CD4-positive, alpha-beta T cell treated with Interleukin-17A for 1 hour (primary cell): ENCODE data around the gene AREL1.

Source experiments
- DNase-seq: peaks from one replicate; pipeline ENCODE4 v3.0.0-alpha.2; 2020

AREL1 gene

GRCh38 chr14:74658535-74659131 is 54.2 kb downstream of the AREL1 start:
- no peak for DNase-seq

DNA sequence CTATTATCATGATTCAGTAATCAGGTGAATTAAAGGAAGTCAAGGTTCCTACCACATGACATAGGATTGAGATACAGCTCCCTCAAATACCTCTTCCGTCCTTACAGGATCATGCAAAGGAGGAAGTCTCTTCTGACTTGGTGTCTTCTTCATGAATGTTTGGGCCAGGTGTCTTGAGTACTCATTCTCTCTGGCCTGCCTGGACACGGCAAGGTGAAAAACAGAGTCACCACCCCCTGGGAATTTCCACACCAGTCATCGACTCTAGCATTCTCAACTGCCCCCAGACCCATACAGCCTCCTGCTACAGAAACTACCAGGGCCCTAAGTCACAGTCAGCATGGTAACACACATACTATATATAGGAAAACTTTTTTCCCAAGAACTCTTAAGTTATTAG is 55.9 kb downstream of the AREL1 start:
- DNase-seq = no peak

- no peak for DNase-seq
These were observed 57.1 kb downstream of the AREL1 start for GRCh38 chr14:74655599-74656395.

DNA sequence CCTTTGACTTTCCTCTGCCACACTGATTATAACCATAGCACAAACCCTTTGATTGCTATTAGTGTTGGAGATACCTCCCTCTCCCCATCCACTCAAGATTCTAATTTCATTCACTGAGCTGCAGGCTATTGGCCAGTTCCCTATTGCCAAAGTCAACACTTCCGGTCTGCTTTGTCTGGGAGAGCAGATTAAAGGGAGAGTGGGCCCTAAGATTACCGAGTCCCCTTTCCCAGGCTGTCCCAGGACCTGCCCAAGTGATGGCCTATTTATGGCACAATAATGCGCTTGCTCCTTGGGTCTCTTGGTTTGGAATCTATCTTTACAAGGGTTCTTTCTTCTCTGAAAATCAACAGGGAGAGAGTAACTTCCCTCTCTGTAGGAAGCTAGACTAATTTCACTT is 57.9 kb downstream of the AREL1 start:
- DNase-seq = no peak

DNA sequence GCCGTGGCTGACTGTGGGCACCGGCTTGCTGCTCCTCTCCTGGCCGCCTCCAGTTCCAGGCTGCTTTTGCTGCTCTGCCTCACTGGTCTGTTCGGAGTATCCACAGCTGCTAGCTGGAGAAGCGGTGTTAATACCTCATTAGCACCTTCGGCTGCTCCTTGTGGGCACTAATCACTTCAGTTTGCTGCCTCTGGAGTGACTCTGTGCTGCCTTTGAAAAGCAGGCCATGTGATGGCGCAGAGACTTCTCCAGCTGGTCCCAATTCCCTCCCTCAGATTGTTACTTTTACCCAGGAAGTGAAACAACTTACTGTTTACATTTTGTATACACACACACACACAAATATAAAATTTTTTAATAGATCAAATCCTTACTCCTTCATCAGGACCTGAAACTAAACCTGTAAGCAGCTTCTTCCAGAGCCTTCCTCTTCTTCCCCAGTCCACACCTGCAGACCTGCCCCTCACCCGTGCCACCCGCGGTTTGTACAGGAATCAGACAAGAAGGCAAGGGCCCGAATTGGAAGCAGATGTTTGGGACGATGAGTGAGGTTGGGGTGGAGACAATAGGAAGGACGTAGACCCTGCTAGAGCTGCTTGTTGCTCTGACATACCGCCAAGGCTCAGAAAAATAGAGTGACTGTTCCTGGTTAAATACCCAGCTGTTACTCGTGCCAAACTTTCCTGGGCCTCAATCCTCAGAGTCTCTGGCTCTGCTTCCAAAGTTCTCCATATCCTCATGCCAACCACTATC is 59.3 kb downstream of the AREL1 start:
- DNase-seq = no peak

GRCh38 chr14:74652541-74652940 is 60.3 kb downstream of the AREL1 start:
- DNase-seq = no peak

- DNase-seq = no peak
These were observed 61.8 kb downstream of the AREL1 start for GRCh38 chr14:74650927-74651686.

DNA sequence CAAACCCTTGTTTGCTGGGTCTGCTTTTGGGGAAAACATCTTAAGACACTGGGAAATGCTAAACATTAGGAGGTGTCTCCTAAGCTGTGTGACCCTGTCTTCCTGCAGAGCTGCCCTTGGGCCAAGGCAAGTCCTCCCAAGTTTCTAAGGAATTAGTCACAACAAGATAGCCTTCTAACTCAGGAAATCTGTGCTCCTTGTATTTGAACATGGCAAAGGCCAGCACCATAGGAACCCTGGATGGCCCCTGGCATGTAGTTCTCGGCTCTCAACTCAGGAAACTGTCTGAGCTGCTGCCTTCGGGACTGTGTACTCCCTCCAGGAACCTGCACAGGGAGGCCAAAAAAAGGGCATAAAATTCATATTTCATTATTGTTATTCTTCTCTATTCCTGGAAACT is 63.2 kb downstream of the AREL1 start:
- no peak for DNase-seq

DNA sequence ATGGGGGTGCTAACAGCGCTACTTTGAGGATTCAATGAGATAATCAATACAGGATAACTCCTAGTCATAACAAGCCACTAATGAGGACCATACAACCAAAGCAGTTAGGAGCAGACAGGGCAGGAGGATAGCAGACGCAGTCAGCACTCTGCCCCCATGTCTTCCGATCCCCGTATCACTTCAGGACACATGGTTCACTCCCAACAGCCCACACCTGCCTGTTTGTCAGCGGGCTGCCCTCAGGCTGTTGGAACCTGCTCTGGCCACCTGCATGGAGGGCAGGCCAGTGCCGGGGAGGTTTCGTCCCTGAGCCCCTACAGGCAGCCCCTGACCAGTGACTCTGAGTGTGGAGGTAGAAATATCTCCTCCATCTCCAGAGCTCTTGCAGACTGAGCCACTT is 63.7 kb downstream of the AREL1 start:
- no peak for DNase-seq

DNA sequence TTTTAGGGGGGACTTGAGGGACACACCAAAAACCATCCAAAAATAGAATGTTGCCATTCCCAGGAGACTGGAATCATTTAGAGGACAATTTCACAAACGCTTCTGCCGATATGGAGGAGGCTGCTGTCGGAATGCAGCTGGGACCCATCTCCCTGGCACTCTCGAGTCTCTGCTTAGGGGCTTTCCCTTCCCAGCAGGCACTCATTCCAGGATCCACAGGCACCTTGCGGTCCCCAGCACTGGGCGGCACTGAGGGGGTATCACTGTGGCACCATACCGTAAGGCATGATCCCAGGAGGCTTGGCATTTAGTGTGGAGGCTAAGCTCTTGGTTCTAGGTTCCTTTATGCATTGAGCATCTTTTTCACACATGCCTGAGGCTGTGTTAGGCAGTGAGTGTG is 64.3 kb downstream of the AREL1 start:
- DNase-seq = no peak

DNA sequence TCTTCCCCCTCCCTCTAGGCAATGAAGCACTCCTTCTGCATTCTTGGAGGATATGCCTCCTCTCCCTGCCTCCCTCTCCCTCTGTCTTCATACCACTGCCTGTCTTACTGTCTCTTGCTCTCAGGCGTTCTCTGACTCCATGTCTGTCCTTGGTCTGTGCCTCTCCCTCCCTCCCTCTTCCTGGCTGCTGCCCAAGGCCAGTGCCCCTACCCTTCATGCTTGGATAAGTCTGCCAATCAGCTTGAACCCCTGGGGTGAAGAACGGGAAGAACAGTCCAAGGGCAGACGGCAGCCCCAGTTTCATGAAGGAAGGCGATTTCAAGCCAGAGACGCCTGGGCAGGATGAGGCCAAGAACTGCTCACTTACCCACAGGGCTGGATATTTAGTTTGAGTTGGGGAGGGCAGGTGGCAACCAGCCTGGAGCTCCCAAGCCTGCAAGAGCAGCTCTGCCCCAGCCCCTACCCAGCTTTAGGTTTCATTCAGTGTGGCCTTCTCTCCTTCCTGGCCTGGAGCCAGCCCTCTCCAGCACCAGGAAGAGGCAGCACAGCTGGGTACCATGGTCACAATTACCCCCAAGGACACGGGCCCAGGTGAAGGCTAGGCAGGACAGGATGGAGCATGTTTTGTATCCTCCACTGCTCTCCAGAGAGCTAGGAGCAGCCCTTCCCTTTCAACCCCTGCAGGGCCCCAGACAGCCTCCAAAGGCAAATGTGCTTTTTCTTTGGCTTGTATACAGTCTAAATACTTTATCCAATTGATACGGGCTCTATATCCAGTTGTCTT is 65.0 kb downstream of the AREL1 start:
- DNase-seq = no peak

DNA sequence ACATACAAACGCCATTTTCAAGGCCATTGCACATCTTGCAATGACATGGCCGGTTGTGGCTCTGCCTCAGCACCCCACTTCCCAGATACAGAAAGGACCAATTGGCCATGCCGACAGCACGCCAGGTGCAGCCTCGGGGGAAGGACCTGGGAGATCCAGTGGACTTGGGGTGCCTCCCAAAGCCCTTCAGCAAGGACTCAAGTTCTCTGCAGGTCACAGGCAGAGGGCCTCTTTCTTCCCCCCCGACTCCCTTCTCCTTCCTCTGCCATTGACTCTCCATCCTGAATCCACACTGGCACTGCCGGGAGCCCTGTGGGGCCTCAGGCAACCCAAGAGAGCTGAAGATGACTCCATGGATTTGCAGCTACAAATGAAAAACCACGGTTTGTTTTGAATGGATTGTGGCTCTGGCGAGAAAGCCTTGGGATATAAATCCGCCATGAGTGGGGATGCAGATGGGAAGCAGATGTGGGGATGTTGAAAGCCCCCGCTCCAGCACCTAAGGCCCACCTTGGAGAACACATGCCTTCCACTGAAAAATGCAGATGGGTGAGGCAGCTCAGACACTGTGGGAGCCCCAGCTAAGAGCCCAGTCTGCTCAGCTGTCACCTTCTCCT is 65.7 kb downstream of the AREL1 start:
- DNase-seq = no peak

DNA sequence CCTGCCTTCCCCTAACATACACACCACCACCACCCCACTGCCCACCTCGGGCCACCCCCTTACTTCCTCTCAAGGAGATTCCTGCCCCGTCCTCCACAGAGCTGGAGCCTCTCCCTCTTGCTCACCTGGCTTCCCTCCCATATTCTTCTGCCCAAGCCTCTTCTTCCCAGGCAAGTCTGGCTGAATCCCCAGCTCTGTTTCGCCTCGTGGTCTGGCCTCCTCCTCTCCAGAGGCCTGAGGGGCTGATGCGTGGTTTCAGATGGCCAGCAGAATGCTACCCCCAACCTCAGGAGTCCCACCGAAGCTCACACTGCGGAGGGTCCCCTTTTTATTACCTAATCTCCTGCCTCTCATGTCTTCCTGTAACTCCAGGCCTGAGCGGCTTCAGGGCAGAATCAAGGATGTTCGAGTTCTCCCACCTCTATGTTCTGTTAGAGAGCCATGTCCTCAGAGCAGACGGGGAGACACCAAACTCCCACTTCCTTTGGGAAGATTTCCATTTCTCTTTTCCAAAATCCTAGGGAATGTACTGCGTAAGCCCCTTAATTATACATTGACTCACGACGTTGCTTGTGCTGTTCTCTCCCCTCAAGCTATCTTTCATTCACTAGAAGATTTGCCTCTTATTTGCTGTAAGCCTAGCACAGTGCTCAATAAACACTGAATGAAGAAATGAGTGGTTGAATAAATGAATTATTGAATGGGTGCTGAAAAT is 67.0 kb downstream of the AREL1 start:
- DNase-seq = no peak

DNA sequence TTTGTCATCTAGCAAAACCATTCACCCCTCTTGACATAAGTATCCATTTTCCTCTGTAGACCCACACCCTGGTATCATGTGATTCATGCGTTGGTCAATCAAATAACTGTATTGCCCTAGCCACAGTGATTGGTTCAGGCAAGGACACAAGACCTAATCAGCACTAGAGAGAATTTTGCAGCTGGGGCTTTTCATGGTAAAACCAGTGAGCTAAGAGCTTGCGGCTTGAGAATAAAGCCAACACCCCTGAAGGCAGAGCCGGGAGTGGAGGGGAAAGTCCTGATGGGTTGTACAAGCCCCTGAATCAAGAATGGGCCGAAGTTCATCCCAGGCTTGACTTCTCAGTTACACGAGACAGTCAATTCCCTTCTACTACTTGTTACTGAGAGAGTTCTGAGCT is 67.6 kb downstream of the AREL1 start:
- no peak for DNase-seq

- no peak for DNase-seq
These were observed 71.1 kb downstream of the AREL1 start for GRCh38 chr14:74641601-74642391.

DNA sequence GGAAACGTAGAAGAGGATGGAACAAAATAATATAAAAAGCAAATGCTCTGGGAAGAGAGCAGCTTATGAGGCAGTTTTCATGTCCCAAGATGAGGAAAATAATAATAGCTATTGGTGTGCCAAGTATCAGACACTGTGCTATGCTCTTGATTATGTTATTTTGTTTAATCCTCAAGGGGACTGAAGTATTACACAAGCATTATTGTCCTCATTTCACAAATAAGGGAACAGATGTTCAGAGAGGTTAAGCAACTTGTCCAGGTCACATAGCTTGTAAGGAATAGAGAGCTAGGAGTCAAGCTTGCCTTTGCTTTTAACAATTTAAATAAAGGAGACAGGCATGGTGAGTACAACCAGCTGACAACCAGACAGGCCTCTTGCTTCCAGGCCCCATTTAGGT is 73.9 kb downstream of the AREL1 start:
- no peak for DNase-seq

- no peak for DNase-seq
These were observed 74.8 kb downstream of the AREL1 start for GRCh38 chr14:74638066-74638465.

DNA sequence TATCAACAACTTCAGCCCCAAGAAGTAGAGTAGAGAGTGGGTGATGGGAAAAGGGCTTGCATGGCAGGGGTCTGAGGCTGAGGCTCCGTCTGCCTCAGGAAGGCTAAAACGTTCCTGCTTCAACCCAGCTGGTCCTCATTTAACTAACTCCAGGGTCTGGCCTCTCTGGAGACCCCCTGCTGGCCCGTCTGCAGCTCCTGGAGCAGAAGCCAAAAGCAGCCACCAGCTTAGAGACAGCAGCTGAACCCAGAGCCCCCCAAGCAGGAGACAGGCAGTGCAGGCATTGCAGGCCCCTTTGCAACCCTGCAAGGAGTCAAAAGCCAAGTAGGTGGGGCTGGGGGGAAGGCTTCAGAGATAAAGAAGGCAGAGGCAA is 75.7 kb downstream of the AREL1 start:
- no peak for DNase-seq

DNA sequence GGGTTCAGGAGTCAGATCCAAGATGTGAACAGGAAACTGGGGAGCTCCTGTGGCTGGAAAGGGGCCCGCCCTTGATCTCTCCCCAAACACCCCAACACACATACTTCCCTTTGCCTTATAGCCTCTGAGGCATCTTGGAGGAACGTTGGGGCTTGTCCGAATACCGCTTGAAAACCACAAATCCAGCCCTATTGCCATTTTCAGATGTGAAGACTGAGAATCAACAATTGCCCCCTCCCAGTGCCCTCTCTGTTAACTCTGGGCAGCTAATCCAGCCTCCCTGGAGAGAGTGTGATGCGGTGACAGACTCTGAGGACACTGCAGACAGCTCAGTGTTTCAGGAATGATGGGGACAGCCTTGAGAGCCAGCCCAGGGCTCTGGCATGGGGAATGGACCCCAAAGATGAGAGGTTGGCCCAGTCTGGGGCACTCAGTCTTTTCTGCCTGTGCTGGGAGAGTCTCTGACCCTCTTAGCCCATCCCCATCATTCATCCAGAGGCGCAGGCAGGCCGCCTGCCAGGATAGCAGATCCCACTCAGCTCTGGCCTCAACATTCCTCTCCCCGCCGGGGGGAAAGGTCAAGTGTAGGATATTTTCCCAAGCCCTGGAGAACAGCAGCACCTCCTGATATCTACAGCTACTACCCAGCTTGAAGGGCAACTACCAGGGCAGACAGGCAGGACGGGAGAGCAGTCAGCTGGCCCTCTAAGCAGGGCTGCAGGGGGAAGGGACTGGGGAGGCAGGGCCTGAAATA is 76.3 kb downstream of the AREL1 start:
- no peak for DNase-seq

- no peak for DNase-seq
These were observed 77.0 kb downstream of the AREL1 start for GRCh38 chr14:74635847-74636246.
